NB4 (cell line): ENCODE results near the gene CXCL1.

Source experiments
- DNase-seq: peaks from one replicate; pipeline ENCODE4 v3.0.0; 2010; ENCODE audit warnings: low read depth
- H3K4me3 ChIP-seq: one replicate; pipeline ENCODE4 v1.5.1; 2011; ENCODE audit warnings: mild to moderate bottlenecking, low read depth, low read length, moderate library complexity
- CTCF ChIP-seq: IDR thresholded peaks from one replicate; pipeline ENCODE4 v1.5.1; 2012; ENCODE audit warnings: low read depth, low read length
- MAX ChIP-seq: IDR thresholded peaks from 2 replicates; pipeline ENCODE4 v1.6.1; 2011; ENCODE audit warnings: low read depth, low read length
- MYC ChIP-seq: IDR thresholded peaks from 2 replicates; pipeline ENCODE4 v1.6.1; 2011; ENCODE audit warnings: low read depth, low read length
- POLR2A ChIP-seq: IDR thresholded peaks from 2 replicates; pipeline ENCODE4 v1.6.1; 2011; ENCODE audit warnings: mild to moderate bottlenecking; ENCODE audit not compliant: insufficient read length; ENCODE audit errors: extremely low read depth

CXCL1 gene

GRCh38 chr4:73872316-73873108, 3.3 kb downstream of the CXCL1 start:
- DNase-seq = peak; percentile 64
- H3K4me3 ChIP-seq = no peak overlapping the region
- no peak for TF ChIP-seq MYC
- no peak for TF ChIP-seq POLR2A
- no peak for TF ChIP-seq MAX

- TF ChIP-seq MYC = no peak
- no peak for TF ChIP-seq POLR2A
- TF ChIP-seq MAX = no peak
- TF ChIP-seq CTCF = no peak
- peak; percentile 15 for DNase-seq
- no peak overlapping the region for H3K4me3 ChIP-seq
Measured at GRCh38 chr4:73874386-73874785, 5.2 kb downstream of the CXCL1 start.

- TF ChIP-seq POLR2A (no peak), MAX (no peak), CTCF (no peak), MYC (no peak)
- DNase-seq = no peak
Measured at GRCh38 chr4:73875401-73875800, 6.2 kb downstream of the CXCL1 start.

GRCh38 chr4:73883306-73883705, 14.1 kb downstream of the CXCL1 start:
- no peak for TF ChIP-seq CTCF
- no peak for TF ChIP-seq MAX
- TF ChIP-seq POLR2A = no peak
- TF ChIP-seq MYC = no peak
- H3K4me3 ChIP-seq = no peak overlapping the region
- peak; percentile 47 for DNase-seq

More at GRCh38 chr4:73875401-73875800, 6.2 kb downstream of the CXCL1 start:
- H3K4me3 ChIP-seq = no peak overlapping the region

GRCh38 chr4:73885574-73886267, 16.5 kb downstream of the CXCL1 start:
- TF ChIP-seq CTCF = no peak
- TF ChIP-seq MAX = no peak
- no peak for TF ChIP-seq MYC
- no peak for TF ChIP-seq POLR2A
- no peak for DNase-seq
- H3K4me3 ChIP-seq = no peak overlapping the region

- TF ChIP-seq CTCF (no peak), POLR2A (no peak)
- H3K4me3 ChIP-seq = no peak overlapping the region
- DNase-seq = no peak
Measured at GRCh38 chr4:73891326-73891725, 22.1 kb downstream of the CXCL1 start.
